Stimulated activated CD4-positive, alpha-beta T cell treated with anti-CD3 and anti-CD28 coated beads, Interleukin-15, amount 100 ng/mL, for 48 hours (primary cell): ENCODE data around the gene TAS2R40.

ENCODE experiments used
- DNase-seq, 2 donors: peaks; one replicate each; pipeline ENCODE4 v3.0.0-alpha.2; 2020; ENCODE audit warnings: low read depth in 2 of 2

The TAS2R40 gene

GRCh38 chr7:143223784-143224183 lies 1.9 kb downstream of the TAS2R40 start:
- DNase-seq: no peak

- DNase-seq: no peak
These were observed 3.2 kb downstream of the TAS2R40 start for GRCh38 chr7:143225047-143225446.

GRCh38 chr7:143227806-143228205 lies 6.0 kb downstream of the TAS2R40 start:
- DNase-seq: no peak

GRCh38 chr7:143229054-143229790 lies 7.4 kb downstream of the TAS2R40 start:
- no peak for DNase-seq

GRCh38 chr7:143230602-143231457 lies 9.0 kb downstream of the TAS2R40 start:
- no peak for DNase-seq

GRCh38 chr7:143233816-143234532 lies 12.1 kb downstream of the TAS2R40 start:
- DNase-seq: no peak

GRCh38 chr7:143234533-143234875 lies 12.7 kb downstream of the TAS2R40 start:
- DNase-seq: no peak

- no peak for DNase-seq
These were observed 13.7 kb downstream of the TAS2R40 start for GRCh38 chr7:143235561-143235960.

GRCh38 chr7:143236408-143236990 lies 14.7 kb downstream of the TAS2R40 start:
- DNase-seq: no peak

GRCh38 chr7:143237366-143237765 lies 15.5 kb downstream of the TAS2R40 start:
- DNase-seq: no peak

GRCh38 chr7:143238289-143238980 lies 16.6 kb downstream of the TAS2R40 start:
- DNase-seq: no peak

GRCh38 chr7:143239813-143240212 lies 18.0 kb downstream of the TAS2R40 start:
- DNase-seq: no peak

- peak; percentile 40 to 51 for DNase-seq
These were observed 18.7 kb downstream of the TAS2R40 start for GRCh38 chr7:143240291-143241168.

- no peak for DNase-seq
These were observed 20.5 kb downstream of the TAS2R40 start for GRCh38 chr7:143242306-143242705.

GRCh38 chr7:143243111-143243510 lies 21.3 kb downstream of the TAS2R40 start:
- no peak for DNase-seq

- no peak for DNase-seq
These were observed 21.8 kb downstream of the TAS2R40 start for GRCh38 chr7:143243614-143244013.

- no peak for DNase-seq
These were observed 22.5 kb downstream of the TAS2R40 start for GRCh38 chr7:143244321-143244720.

- no peak for DNase-seq
These were observed 23.3 kb downstream of the TAS2R40 start for GRCh38 chr7:143245123-143245522.

- DNase-seq: no peak
These were observed 25.5 kb downstream of the TAS2R40 start for GRCh38 chr7:143247372-143247771.

- DNase-seq: no peak
These were observed 27.0 kb downstream of the TAS2R40 start for GRCh38 chr7:143248761-143249354.
